Measurements from ENCODE around the gene ABAT. TPM values are rescaled to one million over a fixed set of nuclear protein-coding genes. Genes with fewer than 3 reads are reported as not detected.

Gene ABAT
- polyA plus RNA-seq, 2 of the 4 experiments (the other 2 are of a cell fraction), result 0.68 to 1.2 TPM

GRCh38 chr16:8753416-8754054 is 79.1 kb downstream of the ABAT start:
- ChIA-PET POLR2A (no interaction called here), CTCF (interaction anchor here (0.6 to 1.4 kb wide), 3 partner anchors 73 to 92 kb away, joined by 3 to 4 read pairs (median 3); no protein-coding TSS in a partner anchor)
- H3K9me3 ChIP-seq, result no peaks in the 10 kb centered on the region
- no peak for DNase-seq (ENCODE audit: low read depth in 1 of 2, low spot score in 1 of 2)
- no peak overlapping the region for H3K4me2 ChIP-seq
- peaks cover 10% of the 10 kb centered on the region for H3K4me1 ChIP-seq
- H3K27ac ChIP-seq, result no peak overlapping the region
- ATAC-seq, result no peak
- H3K4me3 ChIP-seq, result no peak overlapping the region
- no peak for TF ChIP-seq HOXA7 (CRISPR knock-in tag; IDR thresholded peaks at IDR 0.05)
- TF ChIP-seq CHD4 (IDR thresholded peaks at IDR 0.05; ENCODE audit: borderline replicate concordance), result no peak
- no peak for TF ChIP-seq POLR2A (IDR thresholded peaks at IDR 0.05; ENCODE audit: low read length)
- TF ChIP-seq HOXB5 (CRISPR knock-in tag; IDR thresholded peaks at IDR 0.05), result no peak
- TF ChIP-seq HES2 (IDR thresholded peaks at IDR 0.05), result no peak
- TF ChIP-seq RCOR1 (IDR thresholded peaks at IDR 0.05; ENCODE audit: low read depth, low read length), result no peak
- no peak for TF ChIP-seq RNF2 (IDR thresholded peaks at IDR 0.05; ENCODE audit: borderline replicate concordance, low read depth)
- TF ChIP-seq PBX3 (IDR thresholded peaks at IDR 0.05), result no peak
- no peak for TF ChIP-seq MAZ (IDR thresholded peaks at IDR 0.05; ENCODE audit: borderline replicate concordance, low read depth, low read length)
- TF ChIP-seq MAX (IDR thresholded peaks at IDR 0.05), result no peak
- 58% methylated on average over 8 of the region's 9 CpGs for WGBS (ENCODE audit: missing lambda C conversion rate)
- no peak for FAIRE-seq

GRCh38 chr16:8756755-8757154 is 82.3 kb downstream of the ABAT start:
- no peak for ATAC-seq
- TF ChIP-seq MYC (IDR thresholded peaks at IDR 0.05; ENCODE audit: borderline replicate concordance, low read length) (no peak), REST (IDR thresholded peaks at IDR 0.05) (no peak), HES2 (IDR thresholded peaks at IDR 0.05) (no peak), HEYL (CRISPR knock-in tag; IDR thresholded peaks at IDR 0.05) (no peak), POLR2AphosphoS2 (conservative IDR thresholded peaks at IDR 0.05; ENCODE audit: low read length) (no peak), BHLHE40 (IDR thresholded peaks at IDR 0.05; ENCODE audit: low read depth, low read length) (no peak), E2F6 (IDR thresholded peaks at IDR 0.05; ENCODE audit: borderline replicate concordance, low read depth) (no peak), NFE2L2 (conservative IDR thresholded peaks at IDR 0.05; ENCODE audit: low read length) (no peak), CBX8 (IDR thresholded peaks at IDR 0.05) (no peak), KDM1A (IDR thresholded peaks at IDR 0.05; ENCODE audit: low read depth) (no peak)
- H3K27ac ChIP-seq, result no peak overlapping the region
- CTCF ChIA-PET, result no interaction called here
- H3K4me1 ChIP-seq, result peaks cover 8% of the 10 kb centered on the region
- no peak for FAIRE-seq
- POLR2A ChIA-PET, result no interaction called here
- no peak overlapping the region for H3K4me3 ChIP-seq
- no peak for DNase-seq (ENCODE audit: low read depth in 1 of 2, low spot score in 1 of 2)
- 56% methylated on average over 5 of the region's 5 CpGs for whole genome bisulfite sequencing (ENCODE audit: missing lambda C conversion rate)
- no peaks in the 10 kb centered on the region for H3K9me3 ChIP-seq
- H3K4me2 ChIP-seq, result no peak overlapping the region
